Measurements from ENCODE around the gene TTC24. TPM values are rescaled to one million over a fixed set of nuclear protein-coding genes. Genes with fewer than 3 reads are reported as not detected.
A peak's percentile ranks its signal among the peaks of the same experiment; 100 is the strongest.
"Not testable (repeated sequence)": the region's sequence is repeated elsewhere in the genome, so short reads cannot be mapped to it uniquely, and the experiment has no call there.

The TTC24 gene
- total RNA-seq, 4 donors from 2014 or later = 0.27 to 0.67 TPM; not detected in 2

- intact Hi-C loops (cut with DNase I) = no loop called here
These were observed 46.5 kb downstream of the TTC24 start for GRCh38 chr1:156626079-156626438.

GRCh38 chr1:156627313-156627880 lies 47.9 kb downstream of the TTC24 start:
- Histone ChIP-seq H3K36me3 (no peaks in the 10 kb centered on the region), H3K4me3 (replicated peaks in 1 of 3) (no peak overlapping the region), H3K27ac (no peak overlapping the region), H3K9me3 (no peaks in the 10 kb centered on the region), H3K27me3 (peaks cover 16% of the 10 kb centered on the region), H3K4me1 (peaks cover 17 to 23% of the 10 kb centered on the region in 2 donors)
- TF ChIP-seq POLR2A (IDR thresholded peaks at IDR 0.05) (no peak), CTCF (IDR thresholded peaks at IDR 0.05) (peak in 5 of 6 experiments; percentile 19 to 55 (median 41))
- intact Hi-C loops (cut with DNase I) = no loop called here
- DNase-seq = peak; percentile 32 to 35
- WGBS, 2 donors = 63 to 69% methylated on average over 2 of the region's 2 CpGs

More at GRCh38 chr1:156626079-156626438, 46.5 kb downstream of the TTC24 start:
- H3K4me1 ChIP-seq = peaks cover 17 to 23% of the 10 kb centered on the region in 2 donors
- H3K27ac ChIP-seq = no peak overlapping the region
- no peaks in the 10 kb centered on the region for H3K9me3 ChIP-seq
- WGBS, 2 donors = 42 to 47% methylated on average over 4 of the region's 4 CpGs
- no peak overlapping the region for H3K4me3 ChIP-seq (replicated peaks in 1 of 3)
- H3K27me3 ChIP-seq = peaks cover 16% of the 10 kb centered on the region
- no peaks in the 10 kb centered on the region for H3K36me3 ChIP-seq
- no peak for DNase-seq
- TF ChIP-seq POLR2A (IDR thresholded peaks at IDR 0.05) = no peak
- no peak for TF ChIP-seq CTCF (IDR thresholded peaks at IDR 0.05)

- Histone ChIP-seq H3K36me3 (no peaks in the 10 kb centered on the region), H3K9me3 (no peaks in the 10 kb centered on the region), H3K27me3 (peaks cover 7% of the 10 kb centered on the region), H3K27ac (no peak overlapping the region), H3K4me1 (peaks cover 8 to 9% of the 10 kb centered on the region in 2 donors), H3K4me3 (replicated peaks in 1 of 3) (no peak overlapping the region)
- DNase-seq = no peak
- WGBS, 2 donors = 70 to 72% methylated on average over 8 of the region's 8 CpGs
- TF ChIP-seq CTCF (IDR thresholded peaks at IDR 0.05) = no peak
- no peak for TF ChIP-seq POLR2A (IDR thresholded peaks at IDR 0.05)
- intact Hi-C loops (cut with DNase I) = no loop called here
These were observed 50.4 kb downstream of the TTC24 start for GRCh38 chr1:156629823-156630449.

DNA sequence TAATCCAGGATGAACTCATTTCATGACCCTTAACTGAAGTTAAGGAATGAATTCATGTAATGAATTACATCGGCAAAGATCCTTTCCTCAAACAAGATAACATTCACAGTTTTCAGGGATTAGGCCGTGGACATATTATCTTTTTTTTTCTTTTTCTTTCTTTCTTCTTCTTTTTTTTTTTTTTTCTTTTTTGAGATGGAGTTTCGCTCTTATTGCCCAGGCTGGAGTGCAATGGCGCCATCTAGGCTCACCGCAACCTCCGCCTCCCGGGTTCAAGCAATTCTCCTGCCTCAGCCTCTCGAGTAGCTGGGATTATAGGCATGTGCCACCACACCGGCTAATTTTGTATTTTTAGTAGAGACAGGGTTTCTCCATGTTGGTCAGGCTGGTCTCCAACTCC lies 51.6 kb downstream of the TTC24 start:
- H3K9me3 ChIP-seq; H3K36me3 ChIP-seq; H3K27me3 ChIP-seq; H3K27ac ChIP-seq; H3K4me3 ChIP-seq (replicated peaks in 1 of 3); DNase-seq; intact Hi-C loops (cut with DNase I); H3K4me1 ChIP-seq: not testable (repeated sequence)
- WGBS, 2 donors = 45 to 53% methylated on average over 9 of the region's 9 CpGs

DNA sequence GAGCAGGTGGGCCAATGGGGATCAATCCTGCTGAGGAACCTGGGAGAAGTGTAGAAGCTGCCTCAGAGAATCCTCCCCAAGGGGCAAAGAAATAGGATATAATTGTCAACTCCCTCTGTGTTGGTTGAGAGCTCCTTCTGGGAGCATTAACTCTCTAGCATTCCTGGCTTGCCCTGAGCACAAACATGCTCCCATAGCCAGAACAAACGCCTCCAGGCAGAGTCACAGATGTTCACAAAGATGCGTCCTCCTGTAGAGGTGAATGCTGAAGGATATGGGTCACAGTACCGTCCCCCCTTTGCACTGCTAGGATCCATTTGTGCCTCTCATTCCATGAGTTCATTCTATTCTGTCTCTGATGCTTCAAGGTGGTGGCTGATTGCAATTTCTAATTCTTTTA lies 52.8 kb downstream of the TTC24 start:
- intact Hi-C loops (cut with DNase I) = no loop called here
- Histone ChIP-seq H3K4me3 (replicated peaks in 1 of 3) (no peak overlapping the region), H3K27ac (no peak overlapping the region), H3K9me3 (no peaks in the 10 kb centered on the region), H3K36me3 (no peaks in the 10 kb centered on the region), H3K4me1 (no peaks in the 10 kb centered on the region), H3K27me3 (no peaks in the 10 kb centered on the region)
- WGBS, 2 donors = 54 to 70% methylated on average over 3 of the region's 3 CpGs
- DNase-seq = no peak
- no peak for TF ChIP-seq CTCF (IDR thresholded peaks at IDR 0.05)
- TF ChIP-seq POLR2A (IDR thresholded peaks at IDR 0.05) = no peak

Other genes with a start within 250 kb of the TTC24 start
- 100 to 1,000 TPM; 121 to 214 (median 170) TPM for gene CCT3, start 241.4 kb upstream of the TTC24 start, total RNA-seq
- gene TSACC, start 241.2 kb upstream of the TTC24 start, total RNA-seq = 1 to 10 TPM in 2 of 4 donors, not detected in 2; 1.2 to 8.3 TPM
- gene RHBG, start 210.5 kb upstream of the TTC24 start, total RNA-seq = not detected
- 10 to 100 TPM; 26.4 to 80.6 (median 32.0) TPM for gene MEF2D, start 78.9 kb upstream of the TTC24 start, total RNA-seq
- 1 to 10 TPM in 1 of 4 donors, under 1 TPM in 3; 0.15 to 1.4 (median 0.50) TPM for gene IQGAP3, start 7.2 kb upstream of the TTC24 start, total RNA-seq
- gene NAXE, start 12.1 kb downstream of the TTC24 start, total RNA-seq = 100 to 1,000 TPM in 3 of 4 donors, 10 to 100 TPM in 1; 69.1 to 176 (median 117) TPM
- gene GPATCH4, start 21.8 kb downstream of the TTC24 start, total RNA-seq = 10 to 100 TPM; 14.1 to 49.2 (median 24.5) TPM
- gene HAPLN2, start 39.7 kb downstream of the TTC24 start, total RNA-seq = under 1 TPM in 1 of 4 donors, not detected in 3; 0.79 TPM
- 1 to 10 TPM in 1 of 4 donors, under 1 TPM in 1, not detected in 2; 0.54 to 1.1 TPM for gene BCAN, start 62.4 kb downstream of the TTC24 start, total RNA-seq
- gene NES, start 97.7 kb downstream of the TTC24 start, total RNA-seq = 10 to 100 TPM in 2 of 4 donors, 1 to 10 TPM in 2; 4.3 to 10.4 (median 9.0) TPM
- 10 to 100 TPM in 1 of 4 donors, 1 to 10 TPM in 2, not detected in 1; 3.0 to 15.3 (median 4.5) TPM for gene CRABP2, start 125.9 kb downstream of the TTC24 start, total RNA-seq
- gene METTL25B, start 148.7 kb downstream of the TTC24 start, total RNA-seq = 10 to 100 TPM; 15.5 to 33.4 (median 25.3) TPM
- 10 to 100 TPM; 13.6 to 34.9 (median 18.2) TPM for gene ISG20L2, start 149.0 kb downstream of the TTC24 start, total RNA-seq
- 10 to 100 TPM; 22.9 to 55.6 (median 35.9) TPM for gene MRPL24, start 161.4 kb downstream of the TTC24 start, total RNA-seq
- gene HDGF, start 172.0 kb downstream of the TTC24 start, total RNA-seq = 100 to 1,000 TPM; 147 to 162 (median 148) TPM
- 10 to 100 TPM; 34.8 to 57.9 (median 43.6) TPM for gene PRCC, start 187.8 kb downstream of the TTC24 start, total RNA-seq
- gene SH2D2A, start 237.1 kb downstream of the TTC24 start, total RNA-seq = 1 to 10 TPM; 1.2 to 3.3 (median 2.0) TPM

All from thyroid gland (tissue), 4 donors.